GM12864 (cell line): ENCODE data around the gene TMEM182.
A peak's percentile ranks its signal among the peaks of the same experiment; 100 is the strongest.

Source experiments
- DNase-seq: peaks from one replicate; pipeline ENCODE4 v3.0.0-alpha.2; 2011; ENCODE audit warnings: low read depth
- H3K4me3 ChIP-seq: 2 replicates; pipeline ENCODE4 v1.5.1; 2011; ENCODE audit warnings: mild to moderate bottlenecking, low read depth, low read length, control low read depth
- CTCF ChIP-seq: IDR thresholded peaks from 2 replicates; pipeline ENCODE4 v1.5.1; 2011; ENCODE audit warnings: low read depth, mild to moderate bottlenecking, moderate library complexity, low read length, control low read depth, inconsistent platforms; ENCODE audit errors: missing control alignments

The TMEM182 gene

GRCh38 chr2:102749938-102750337, 11.9 kb upstream of the TMEM182 start:
- DNase-seq = no peak
- TF ChIP-seq CTCF = no peak
- H3K4me3 ChIP-seq = no peak overlapping the region

DNA sequence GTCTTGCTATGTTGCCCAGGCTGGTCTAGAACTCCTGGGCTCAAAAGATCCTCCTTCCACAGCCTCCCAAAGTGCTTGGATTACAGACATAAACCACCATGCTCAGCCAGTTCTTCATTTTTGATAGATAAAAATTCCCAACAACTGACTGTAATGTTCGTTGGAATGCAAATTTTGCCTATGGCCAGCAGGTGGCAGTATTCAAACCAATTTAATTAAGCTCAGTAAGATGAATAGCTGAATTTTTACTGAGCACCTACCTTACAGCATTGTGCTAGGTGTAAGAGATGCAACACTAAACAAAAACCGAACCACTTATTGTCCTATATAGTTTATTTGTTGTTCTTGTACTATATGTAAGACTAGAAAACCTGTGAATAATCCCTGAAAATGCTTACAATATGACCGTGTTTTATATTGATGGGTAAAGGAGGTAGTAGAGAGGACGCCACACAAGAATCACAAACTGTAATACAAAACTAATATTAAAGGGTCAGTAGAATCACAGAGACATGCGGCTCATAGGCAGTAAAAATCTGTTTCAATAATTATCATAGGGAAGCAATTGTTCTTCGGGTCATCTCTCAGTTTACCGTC, 8.2 kb upstream of the TMEM182 start:
- TF ChIP-seq CTCF = peak; percentile 66
- no peak overlapping the region for H3K4me3 ChIP-seq
- no peak for DNase-seq

DNA sequence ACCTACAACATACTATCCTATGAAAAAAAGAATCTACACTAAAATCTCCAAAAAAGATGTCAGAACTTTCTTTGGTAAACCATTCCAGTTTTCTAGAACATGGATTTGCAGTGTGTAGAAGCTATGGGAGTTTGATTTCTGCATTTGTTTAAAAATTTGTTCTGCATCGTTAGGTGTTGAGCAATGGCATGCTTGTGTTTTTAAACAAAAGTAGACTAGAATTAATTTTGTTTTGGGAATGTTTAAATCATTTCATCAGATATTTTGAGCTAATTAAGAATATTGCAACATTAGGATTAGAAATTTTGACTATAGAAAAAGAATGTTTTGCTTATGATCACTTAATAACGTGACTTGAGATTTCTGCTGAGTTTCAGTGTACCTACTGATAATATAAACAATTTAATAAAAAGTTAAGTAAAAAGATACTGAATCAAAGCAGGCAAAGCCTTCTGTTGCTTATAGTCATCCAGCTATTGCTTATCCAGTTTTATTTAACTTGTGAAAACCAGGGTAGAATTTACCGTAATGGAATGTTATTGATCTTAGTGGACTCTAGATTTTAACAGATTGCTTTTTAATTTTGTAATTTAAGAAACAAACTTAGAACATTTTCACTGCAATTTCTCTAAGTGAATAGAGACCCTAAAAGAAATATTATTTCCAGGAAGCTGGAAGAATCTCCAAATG, 7.2 kb upstream of the TMEM182 start:
- no peak overlapping the region for H3K4me3 ChIP-seq
- no peak for DNase-seq
- TF ChIP-seq CTCF = no peak

- TF ChIP-seq CTCF = no peak
- H3K4me3 ChIP-seq = no peak overlapping the region
- DNase-seq = no peak
Observed at GRCh38 chr2:102755284-102755683, 6.5 kb upstream of the TMEM182 start.

DNA sequence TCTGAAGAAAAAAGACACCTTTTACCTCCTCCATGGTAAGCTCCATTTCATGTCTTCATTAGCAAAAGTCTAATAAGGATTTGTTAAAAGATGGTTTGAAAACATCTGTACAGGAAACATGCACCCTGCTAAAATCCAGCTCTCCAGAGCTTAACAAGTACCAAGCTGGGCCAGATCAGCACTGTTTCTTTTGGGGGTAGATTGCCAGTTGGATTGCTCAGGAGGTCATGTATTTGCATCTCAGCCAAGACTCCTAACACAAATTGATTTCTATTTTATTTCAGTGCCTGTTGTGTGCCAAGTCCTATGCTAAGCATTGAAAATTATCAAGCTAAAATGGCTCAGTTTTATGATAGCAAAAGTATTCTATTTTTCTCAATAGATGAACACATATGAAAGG, 3.4 kb upstream of the TMEM182 start:
- no peak for TF ChIP-seq CTCF
- no peak overlapping the region for H3K4me3 ChIP-seq
- DNase-seq = no peak

DNA sequence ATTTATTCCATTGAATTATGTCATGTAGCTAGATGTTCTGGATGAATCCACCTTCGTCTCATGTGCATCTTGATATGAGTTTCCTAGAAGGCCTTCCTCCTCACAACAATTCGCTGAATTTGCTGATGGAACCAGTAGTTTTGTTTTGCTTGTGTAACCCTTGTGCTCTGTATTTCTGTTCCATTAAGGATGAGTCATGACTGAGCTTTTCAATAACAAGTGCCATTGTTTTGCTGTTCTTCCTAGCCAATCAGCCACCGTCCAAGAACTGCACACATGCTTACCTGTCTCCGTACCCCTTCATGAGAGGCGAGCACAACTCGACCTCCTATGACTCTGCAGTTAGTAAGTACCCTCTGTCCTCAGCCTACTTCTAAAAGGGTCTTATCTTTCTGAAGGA, 2.3 kb downstream of the TMEM182 start:
- no peak for TF ChIP-seq CTCF
- no peak for DNase-seq
- H3K4me3 ChIP-seq = no peak overlapping the region

GRCh38 chr2:102765061-102765460, 3.2 kb downstream of the TMEM182 start:
- no peak for TF ChIP-seq CTCF
- no peak for DNase-seq

More at GRCh38 chr2:102765061-102765460, 3.2 kb downstream of the TMEM182 start:
- no peak overlapping the region for H3K4me3 ChIP-seq
